Suppressor macrophage treated with lipopolysaccharide for 1 hour (primary cell): ENCODE measurements around the gene PCDHGA6.
"Not testable (repeated sequence)": the region's sequence is repeated elsewhere in the genome, so short reads cannot be mapped to it uniquely, and the experiment has no call there.

ENCODE experiments used
- DNase-seq, 3 donors: peaks; one replicate each; pipeline ENCODE4 v3.0.0-alpha.2; 2020 to 2022

The PCDHGA6 gene

DNA sequence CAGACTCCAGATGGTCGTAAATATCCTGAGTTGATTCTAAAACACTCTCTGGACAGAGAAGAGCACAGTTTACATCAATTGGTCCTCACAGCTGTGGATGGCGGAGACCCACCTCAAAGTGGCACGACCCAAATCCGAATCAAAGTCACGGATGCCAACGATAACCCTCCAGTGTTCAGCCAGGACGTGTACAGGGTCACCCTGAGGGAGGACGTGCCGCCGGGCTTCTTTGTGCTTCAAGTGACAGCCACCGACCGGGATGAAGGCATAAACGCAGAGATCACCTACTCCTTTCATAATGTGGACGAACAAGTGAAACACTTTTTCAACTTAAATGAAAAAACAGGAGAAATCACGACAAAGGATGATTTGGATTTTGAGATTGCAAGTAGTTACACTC, 13.0 kb upstream of the PCDHGA6 start:
- no peak for DNase-seq

DNA sequence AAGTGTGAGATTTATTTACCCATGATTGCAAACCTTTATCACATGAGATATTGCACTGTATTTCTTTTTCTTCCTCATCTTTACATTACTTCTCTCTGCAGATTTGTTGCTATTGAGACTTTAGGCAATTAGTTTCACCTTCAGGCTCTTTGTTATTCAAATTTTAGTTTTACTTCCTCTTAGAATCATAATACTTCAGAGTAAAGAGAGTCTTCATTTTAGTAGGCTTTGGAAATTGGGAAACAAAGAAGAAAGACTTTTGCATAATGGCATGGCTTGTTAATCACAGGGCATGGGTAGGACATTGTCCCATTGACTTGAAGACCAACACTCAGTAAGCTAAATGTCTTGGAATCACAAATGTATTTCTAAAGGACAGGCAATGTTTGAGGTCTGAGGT, 11.0 kb upstream of the PCDHGA6 start:
- no peak for DNase-seq

DNA sequence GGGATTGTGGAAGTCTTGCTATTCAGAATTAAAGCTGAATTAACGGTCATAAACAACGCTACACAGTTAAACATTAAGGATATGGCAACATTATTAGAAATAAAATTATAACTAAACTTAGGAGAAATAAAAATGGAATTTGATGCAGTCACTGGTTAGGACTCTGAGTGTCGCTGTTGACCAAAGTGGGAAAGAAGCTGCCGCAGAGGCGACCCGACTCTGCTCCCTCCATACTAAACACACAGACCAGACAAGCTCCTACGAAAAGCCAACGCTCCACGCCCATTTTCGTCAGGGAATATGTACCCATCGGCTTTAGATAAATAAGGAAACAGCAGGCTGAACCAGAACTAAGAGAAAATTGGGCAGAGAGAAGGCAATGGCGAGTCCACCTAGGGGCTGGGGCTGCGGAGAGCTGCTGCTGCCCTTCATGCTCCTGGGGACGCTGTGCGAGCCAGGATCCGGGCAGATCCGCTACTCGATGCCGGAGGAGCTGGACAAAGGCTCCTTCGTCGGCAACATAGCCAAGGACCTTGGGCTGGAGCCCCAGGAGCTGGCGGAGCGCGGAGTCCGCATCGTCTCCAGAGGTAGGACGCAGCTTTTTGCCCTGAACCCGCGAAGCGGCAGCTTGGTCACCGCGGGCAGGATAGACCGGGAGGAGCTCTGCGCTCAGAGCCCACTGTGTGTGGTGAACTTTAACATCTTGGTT, 9.6 kb upstream of the PCDHGA6 start, which contains the start of gene PCDHGA5:
TSS of gene PCDHGA5 (plus strand) at position 211 of the 709 bp plus-strand sequence. CDS start at position 380, 169 bp downstream.
- DNase-seq = no peak

DNA sequence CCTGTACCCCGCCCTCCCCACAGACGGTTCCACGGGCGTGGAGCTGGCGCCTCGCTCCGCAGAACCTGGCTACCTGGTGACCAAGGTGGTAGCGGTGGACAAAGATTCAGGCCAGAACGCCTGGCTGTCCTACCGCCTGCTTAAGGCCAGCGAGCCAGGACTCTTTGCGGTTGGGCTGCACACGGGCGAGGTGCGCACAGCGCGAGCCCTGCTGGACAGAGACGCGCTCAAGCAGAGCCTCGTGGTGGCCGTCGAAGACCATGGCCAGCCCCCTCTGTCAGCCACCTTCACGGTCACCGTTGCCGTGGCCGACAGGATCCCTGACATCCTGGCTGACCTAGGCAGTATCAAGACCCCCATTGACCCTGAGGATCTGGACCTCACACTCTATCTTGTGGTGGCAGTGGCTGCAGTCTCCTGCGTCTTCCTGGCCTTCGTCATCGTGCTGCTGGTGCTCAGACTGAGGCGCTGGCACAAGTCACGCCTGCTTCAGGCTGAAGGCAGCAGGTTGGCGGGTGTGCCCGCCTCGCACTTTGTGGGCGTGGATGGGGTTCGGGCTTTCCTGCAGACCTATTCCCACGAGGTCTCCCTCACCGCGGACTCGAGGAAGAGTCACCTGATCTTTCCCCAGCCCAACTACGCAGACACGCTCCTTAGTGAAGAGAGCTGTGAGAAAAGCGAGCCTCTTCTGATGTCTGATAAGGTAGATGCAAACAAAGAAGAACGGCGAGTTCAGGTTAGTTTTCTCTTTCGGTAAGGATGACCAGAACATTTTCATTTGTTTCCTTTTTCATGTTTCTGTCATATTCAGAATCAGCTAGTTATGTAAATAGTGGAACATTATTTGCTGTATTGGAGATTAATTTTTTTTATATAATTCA, 7.4 kb upstream of the PCDHGA6 start:
- DNase-seq = no peak

DNA sequence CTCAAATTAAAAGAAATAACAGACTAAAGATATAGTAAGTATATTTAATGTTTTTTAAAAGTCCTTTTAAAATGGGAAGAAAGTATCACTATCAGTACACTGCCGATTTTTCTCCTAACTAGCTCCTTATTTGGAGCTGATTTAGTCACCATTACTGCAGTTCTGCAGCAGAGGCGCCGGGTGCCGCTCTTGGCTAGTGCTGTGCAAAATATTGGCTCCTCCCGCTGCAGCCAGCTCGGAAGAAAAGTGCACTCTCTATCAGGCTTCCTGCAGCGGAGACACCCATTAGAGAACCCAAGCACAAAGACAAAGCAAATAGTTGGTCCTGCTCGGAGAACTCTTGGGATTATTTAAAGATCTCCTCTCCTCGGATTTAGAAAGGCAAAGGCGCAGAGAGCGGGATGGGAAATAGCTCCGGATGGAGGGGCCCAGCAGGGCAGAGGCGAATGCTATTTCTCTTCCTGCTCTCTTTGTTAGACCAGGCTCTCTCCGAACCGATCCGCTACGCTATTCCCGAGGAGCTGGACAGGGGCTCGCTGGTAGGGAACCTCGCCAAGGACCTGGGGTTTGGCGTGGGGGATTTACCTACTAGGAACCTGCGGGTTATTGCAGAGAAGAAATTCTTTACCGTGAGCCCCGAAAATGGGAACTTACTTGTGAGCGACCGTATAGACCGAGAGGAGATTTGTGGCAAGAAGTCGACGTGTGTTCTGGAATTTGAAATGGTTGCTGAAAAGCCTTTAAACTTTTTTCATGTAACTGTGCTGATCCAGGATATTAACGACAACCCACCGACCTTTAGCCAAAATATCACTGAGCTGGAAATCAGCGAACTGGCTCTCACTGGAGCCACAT, 3.5 kb upstream of the PCDHGA6 start, which contains the start of gene PCDHGB3:
TSS of gene PCDHGB3 (plus strand) at position 249 of the 855 bp plus-strand sequence. CDS start at position 402, 153 bp downstream.
- peak; percentile 34 to 51 (median 39) for DNase-seq

DNA sequence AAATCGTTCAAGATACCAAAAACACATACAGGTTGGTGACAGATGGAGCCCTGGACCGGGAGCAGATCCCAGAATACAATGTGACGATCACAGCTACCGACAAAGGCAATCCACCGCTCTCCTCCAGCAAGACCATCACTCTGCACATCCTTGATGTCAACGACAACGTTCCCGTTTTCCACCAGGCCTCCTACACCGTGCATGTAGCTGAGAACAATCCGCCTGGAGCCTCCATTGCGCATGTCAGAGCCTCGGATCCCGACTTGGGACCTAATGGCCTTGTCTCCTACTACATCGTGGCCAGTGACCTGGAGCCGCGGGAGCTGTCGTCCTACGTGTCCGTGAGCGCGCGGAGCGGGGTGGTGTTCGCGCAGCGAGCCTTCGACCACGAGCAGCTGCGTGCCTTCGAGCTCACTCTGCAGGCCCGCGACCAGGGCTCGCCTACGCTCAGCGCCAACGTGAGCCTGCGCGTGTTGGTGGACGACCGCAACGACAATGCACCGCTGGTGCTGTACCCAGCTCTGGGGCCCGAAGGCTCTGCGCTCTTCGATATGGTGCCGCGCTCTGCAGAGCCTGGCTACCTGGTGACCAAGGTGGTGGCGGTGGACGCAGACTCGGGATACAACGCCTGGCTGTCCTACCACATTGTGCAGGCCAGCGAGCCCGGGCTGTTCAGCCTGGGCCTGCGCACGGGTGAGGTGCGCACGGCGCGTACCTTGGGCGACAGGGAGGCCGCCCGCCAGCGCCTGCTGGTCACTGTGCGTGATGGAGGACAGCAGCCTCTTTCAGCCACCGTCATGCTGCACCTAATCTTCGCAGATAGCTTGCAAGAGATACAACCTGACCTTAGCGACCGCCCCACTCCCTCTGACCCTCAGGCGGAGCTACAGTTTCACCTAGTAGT, 1.9 kb upstream of the PCDHGA6 start:
- no peak for DNase-seq

DNA sequence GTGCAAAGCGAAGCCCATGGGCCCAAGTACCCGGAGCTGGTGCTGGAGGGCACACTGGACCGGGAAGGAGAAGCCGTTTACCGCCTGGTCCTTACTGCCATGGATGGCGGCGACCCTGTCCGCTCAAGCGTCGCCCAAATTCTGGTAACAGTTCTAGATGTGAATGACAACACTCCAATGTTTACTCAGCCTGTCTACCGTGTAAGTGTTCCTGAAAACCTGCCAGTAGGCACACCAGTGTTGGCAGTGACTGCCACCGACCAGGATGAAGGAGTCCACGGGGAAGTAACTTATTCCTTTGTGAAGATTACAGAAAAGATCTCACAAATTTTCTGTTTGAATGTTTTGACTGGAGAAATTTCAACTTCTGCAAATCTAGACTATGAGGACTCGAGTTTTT, 936 bp downstream of the PCDHGA6 start:
- DNase-seq = no peak

DNA sequence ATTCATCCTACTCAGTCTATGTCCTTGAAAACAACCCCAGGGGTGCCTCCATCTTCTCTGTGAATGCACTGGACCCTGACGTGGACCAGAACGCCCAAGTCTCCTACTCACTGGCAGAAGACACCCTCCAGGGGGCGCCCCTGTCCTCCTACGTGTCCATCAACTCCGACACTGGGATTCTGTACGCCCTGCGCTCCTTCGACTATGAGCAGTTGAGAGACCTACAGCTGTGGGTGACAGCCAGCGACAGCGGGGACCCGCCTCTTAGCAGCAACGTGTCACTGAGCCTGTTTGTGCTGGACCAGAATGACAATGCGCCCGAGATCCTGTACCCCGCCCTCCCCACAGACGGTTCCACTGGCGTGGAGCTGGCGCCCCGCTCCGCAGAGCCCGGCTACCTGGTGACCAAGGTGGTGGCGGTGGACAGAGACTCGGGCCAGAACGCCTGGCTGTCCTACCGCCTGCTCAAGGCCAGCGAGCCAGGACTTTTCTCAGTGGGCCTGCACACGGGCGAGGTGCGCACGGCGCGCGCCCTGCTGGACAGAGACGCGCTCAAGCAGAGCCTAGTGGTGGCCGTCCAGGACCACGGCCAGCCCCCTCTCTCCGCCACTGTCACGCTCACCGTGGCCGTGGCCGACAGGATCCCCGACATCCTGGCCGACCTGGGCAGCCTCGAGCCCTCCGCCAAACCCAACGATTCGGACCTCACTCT, 1.9 kb downstream of the PCDHGA6 start:
- not testable (repeated sequence) for DNase-seq

DNA sequence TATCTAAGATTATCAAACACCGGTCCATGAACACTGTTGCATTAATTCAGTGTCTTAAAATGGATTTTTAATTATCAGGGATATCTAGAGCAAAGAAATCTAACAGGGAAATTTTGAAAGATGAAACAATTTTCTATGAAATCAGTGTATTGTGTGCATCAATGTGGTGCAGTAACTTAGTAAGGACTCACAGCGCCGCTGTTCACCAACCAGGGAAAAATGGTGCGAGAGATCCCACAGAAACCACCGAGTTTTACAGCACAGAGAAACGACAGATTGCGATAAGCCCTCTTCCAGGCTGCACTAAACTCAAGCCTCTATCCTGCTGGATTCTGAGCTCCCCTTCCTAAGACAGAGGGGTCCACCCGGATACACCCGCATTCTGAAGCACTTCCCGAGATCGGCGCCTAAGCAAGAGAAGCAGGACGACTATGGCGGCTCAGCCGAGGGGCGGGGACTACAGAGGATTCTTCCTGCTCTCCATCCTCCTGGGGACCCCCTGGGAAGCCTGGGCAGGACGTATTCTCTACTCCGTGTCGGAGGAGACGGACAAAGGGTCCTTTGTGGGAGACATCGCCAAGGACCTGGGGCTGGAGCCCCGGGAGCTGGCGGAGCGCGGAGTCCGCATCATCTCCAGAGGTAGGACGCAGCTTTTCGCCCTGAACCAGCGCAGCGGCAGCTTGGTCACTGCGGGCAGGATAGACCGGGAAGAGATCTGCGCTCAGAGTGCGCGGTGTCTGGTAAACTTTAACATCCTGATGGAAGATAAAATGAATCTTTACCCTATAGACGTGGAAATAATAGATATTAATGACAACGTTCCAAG, 9.0 kb downstream of the PCDHGA6 start, which contains the start of gene PCDHGA7:
TSS of gene PCDHGA7 (plus strand) at position 274 of the 826 bp plus-strand sequence. CDS start at position 432, 158 bp downstream.
- DNase-seq = peak in 1 of 3 donors; percentile 7

DNA sequence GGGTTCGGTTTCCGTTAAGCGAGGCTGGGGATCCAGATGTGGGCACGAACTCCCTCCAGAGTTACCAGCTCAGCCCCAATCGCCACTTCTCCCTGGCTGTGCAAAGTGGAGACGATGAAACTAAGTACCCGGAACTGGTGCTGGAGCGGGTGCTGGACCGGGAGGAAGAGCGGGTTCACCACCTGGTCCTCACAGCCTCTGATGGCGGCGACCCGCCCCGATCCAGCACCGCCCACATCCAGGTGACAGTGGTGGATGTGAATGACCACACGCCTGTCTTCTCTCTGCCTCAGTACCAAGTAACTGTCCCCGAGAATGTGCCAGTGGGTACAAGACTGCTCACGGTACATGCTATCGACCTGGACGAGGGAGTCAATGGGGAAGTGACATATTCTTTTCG, 9.7 kb downstream of the PCDHGA6 start:
- no peak for DNase-seq

DNA sequence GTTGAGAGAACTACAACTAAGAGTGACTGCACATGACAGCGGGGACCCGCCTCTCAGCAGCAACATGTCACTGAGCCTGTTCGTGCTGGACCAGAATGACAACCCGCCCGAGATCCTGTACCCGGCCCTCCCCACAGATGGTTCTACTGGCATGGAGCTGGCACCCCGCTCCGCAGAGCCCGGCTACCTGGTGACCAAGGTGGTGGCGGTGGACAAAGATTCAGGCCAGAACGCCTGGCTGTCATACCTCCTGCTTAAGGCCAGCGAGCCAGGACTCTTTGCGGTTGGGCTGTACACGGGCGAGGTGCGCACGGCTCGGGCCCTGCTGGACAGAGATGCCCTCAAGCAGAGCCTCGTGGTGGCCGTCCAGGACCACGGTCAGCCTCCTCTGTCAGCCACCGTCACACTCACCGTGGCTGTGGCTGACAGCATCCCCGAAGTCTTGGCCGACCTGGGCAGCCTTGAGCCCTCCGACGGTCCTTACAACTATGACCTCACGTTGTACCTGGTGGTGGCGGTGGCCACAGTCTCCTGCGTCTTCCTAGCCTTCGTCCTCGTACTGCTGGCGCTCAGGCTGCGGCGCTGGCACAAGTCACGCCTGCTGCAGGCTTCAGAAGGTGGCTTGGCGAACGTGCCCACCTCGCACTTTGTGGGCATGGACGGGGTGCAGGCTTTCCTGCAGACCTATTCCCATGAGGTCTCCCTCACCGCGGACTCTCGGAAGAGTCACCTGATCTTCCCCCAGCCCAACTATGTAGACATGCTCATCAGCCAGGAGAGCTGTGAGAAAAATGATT, 11.0 kb downstream of the PCDHGA6 start:
- no peak for DNase-seq

DNA sequence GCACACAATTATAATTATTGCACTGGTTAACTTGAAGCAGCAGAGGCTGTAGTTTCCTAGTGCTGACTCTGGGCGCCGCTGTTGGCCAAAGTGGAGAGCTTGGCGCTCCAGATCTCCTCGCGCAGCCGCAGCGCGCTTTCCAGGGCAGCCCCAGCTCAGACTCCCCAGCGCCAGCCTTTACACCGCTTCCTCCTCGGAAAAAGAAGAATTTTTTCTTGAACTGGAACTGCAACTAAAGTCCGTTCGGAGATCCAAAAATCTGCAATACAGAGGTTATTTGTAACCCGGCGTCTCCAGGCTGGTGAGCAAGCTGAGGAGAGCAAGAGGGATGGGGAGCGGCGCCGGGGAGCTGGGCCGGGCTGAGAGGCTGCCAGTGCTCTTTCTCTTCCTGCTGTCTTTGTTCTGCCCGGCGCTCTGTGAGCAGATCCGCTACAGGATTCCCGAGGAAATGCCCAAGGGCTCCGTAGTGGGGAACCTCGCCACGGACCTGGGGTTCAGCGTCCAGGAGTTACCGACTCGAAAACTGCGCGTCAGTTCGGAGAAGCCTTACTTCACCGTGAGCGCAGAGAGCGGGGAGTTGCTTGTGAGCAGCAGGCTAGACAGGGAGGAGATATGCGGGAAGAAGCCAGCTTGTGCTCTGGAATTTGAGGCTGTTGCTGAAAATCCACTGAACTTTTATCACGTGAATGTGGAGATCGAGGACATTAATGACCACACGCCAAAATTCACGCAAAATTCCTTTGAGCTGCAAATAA, 14.0 kb downstream of the PCDHGA6 start, which contains the start of gene PCDHGB4:
TSS of gene PCDHGB4 (plus strand) at position 142 of the 755 bp plus-strand sequence. CDS start at position 329, 187 bp downstream.
- peak; percentile 43 to 60 (median 56) for DNase-seq

DNA sequence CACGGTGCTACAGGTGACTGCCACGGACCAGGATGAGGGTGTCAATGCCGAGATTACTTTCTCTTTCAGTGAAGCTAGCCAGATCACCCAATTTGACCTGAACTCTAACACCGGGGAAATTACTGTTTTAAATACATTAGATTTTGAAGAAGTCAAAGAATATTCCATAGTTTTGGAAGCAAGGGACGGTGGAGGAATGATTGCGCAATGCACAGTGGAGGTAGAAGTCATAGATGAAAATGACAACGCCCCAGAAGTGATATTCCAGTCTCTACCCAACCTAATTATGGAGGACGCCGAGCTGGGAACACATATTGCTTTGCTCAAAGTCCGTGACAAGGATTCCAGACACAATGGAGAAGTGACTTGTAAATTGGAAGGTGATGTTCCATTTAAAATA, 15.0 kb downstream of the PCDHGA6 start:
- DNase-seq = no peak

DNA sequence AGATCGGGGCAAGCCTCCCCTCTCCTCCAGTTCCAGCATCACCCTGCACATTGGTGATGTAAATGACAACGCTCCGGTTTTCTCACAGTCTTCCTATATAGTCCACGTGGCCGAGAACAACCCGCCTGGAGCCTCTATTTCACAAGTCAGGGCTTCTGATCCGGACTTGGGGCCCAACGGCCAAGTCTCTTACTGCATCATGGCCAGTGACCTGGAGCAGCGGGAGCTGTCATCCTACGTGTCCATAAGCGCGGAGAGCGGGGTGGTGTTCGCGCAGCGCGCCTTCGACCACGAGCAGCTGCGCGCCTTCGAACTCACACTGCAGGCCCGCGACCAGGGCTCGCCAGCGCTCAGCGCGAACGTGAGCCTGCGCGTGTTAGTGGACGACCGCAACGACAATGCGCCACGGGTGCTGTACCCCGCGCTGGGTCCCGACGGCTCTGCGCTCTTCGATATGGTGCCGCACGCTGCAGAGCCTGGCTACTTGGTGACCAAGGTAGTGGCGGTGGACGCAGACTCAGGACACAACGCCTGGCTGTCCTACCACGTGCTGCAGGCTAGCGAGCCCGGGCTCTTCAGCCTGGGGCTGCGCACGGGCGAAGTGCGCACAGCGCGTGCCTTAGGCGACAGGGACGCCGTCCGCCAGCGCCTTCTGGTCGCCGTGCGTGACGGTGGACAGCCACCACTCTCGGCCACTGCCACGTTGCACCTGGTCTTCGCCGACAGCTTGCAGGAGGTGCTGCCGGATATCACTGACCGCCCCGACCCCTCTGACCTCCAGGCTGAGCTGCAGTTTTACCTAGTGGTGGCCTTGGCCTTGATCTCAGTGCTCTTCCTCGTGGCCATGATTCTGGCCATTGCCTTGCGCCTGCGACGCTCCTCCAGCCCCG, 15.7 kb downstream of the PCDHGA6 start:
- DNase-seq = no peak

DNA sequence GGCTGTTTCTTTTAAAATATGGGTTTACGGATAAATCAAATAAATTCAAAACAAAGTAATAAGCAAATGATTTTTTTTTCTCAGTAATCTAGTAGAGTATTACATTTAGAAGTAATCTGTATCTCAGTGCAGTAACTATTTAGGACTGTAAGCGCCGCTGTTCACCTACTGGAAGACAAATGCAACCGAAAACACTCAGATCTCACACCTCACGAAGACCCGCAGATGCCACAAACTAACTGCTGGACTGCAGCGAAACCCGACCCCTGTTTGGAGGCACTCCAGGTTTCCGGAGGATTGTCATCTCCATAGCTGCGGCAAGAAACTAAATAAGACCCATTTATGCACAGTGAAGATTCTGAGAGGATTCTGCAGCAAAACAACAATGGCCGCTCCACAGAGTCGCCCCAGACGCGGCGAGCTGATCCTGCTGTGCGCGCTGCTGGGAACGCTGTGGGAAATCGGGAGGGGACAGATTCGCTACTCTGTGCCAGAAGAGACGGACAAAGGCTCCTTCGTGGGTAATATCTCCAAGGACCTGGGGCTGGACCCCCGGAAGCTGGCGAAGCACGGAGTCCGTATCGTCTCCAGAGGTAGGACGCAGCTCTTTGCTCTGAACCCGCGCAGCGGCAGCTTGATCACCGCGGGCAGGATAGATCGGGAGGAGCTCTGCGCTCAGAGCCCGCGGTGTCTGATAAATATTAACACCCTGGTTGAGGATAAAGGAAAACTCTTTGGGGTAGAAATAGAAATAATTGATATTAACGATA, 18.9 kb downstream of the PCDHGA6 start, which contains the start of gene PCDHGA8:
TSS of gene PCDHGA8 (plus strand) at position 205 of the 770 bp plus-strand sequence. CDS start at position 386, 181 bp downstream.
- no peak for DNase-seq

DNA sequence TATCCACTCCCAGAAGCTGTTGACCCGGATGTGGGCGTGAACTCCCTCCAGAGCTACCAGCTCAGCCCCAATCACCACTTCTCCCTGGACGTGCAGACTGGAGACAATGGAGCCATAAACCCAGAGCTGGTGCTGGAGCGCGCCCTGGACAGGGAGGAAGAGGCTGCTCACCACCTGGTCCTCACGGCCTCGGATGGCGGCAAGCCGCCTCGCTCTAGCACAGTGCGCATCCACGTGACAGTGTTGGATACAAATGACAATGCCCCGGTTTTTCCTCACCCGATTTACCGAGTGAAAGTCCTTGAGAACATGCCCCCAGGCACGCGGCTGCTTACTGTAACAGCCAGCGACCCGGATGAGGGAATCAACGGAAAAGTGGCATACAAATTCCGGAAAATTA, 19.6 kb downstream of the PCDHGA6 start:
- DNase-seq = no peak
